Non-pigmented ciliary epithelial cell (primary cell): Measurements from ENCODE around the gene ZNF407.

Experiments
- DNase-seq: peaks from one replicate; pipeline ENCODE4 v3.0.0-alpha.2; 2010; ENCODE audit warnings: low read depth

Gene ZNF407

DNA sequence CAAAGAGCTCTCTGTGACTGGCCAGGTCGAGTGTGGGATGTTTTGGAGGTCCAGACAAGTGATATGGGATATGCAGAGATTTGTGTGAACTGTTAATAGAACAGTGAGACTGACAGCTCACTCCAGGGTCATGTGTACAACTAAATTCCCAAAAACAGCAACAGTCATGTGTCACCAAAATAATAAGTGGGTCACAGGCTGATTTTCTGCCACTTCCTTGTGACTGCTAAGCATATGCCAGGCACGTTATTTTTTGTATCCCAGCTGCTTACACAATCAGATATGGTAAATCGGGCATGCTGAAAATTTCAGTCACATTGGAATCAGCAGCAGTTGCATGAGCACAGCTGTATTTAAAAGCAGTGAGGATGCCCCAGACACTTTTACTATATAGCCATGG is 412.6 kb downstream of the ZNF407 start:
- no peak for DNase-seq

- DNase-seq: no peak
These were observed 413.0 kb downstream of the ZNF407 start for GRCh38 chr18:75010689-75011088.

GRCh38 chr18:75016025-75016717 is 418.5 kb downstream of the ZNF407 start:
- no peak for DNase-seq

DNA sequence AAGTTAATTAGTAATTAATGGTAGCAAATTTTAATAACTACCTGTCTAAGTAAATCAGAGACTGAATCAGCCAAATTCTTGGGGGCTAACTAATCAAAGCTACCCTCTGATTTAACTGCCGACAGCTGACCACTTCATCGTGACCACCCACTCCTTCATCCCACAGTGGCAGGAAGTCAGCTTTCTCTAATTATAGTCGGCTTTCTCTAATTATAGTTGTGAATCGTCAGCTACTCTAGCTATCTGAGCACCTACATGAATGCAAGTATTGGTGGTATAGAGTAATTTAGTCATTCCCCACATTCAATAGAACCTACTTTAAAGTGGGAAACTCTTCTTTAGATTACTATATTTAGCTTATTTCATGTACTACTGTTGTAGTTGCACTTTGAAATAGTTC is 425.8 kb downstream of the ZNF407 start:
- no peak for DNase-seq

GRCh38 chr18:75024871-75025270 is 427.2 kb downstream of the ZNF407 start:
- no peak for DNase-seq

- DNase-seq: no peak
These were observed 427.9 kb downstream of the ZNF407 start for GRCh38 chr18:75025573-75025972.

DNA sequence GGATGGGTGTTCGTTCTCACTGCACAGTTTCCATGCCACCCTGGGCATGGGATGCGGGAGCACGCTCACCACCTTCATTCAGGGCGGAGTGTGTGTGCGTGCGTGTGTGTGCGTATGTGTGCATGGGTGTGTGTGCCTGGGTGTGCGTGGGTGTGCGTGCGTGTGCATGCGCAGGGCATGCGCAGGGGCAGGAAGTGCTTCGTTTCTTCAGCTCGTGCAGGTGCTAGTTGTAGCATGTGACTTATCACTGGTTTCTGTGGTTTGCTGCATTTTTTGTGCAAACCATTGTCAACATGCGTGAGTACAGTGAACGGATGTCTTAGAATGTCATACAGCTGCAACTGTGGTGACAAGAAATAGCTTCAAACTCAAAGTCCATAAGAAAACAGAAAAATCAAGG is 431.8 kb downstream of the ZNF407 start:
- no peak for DNase-seq

- DNase-seq: no peak
These were observed 434.1 kb downstream of the ZNF407 start for GRCh38 chr18:75031717-75032317.

- DNase-seq: no peak
These were observed 435.8 kb downstream of the ZNF407 start for GRCh38 chr18:75033516-75033915.

DNA sequence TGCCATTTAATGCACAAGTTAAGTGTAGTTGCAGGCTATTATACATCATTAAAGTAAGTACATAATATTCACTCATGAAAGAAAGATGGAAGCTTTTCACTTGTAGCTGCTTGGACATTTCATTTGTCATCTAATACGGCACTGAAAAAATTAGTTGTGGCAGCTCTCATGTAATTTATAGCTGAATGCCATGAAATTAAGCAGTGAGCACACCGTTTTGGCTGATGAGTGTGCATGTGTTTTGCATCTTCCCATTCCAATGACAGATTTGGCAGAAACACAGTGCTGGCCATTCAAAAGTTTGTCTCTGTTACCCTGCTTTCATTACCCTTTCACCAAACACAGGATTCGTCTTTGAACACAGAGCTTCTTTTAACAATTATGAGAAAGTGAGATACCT is 437.3 kb downstream of the ZNF407 start:
- no peak for DNase-seq

DNA sequence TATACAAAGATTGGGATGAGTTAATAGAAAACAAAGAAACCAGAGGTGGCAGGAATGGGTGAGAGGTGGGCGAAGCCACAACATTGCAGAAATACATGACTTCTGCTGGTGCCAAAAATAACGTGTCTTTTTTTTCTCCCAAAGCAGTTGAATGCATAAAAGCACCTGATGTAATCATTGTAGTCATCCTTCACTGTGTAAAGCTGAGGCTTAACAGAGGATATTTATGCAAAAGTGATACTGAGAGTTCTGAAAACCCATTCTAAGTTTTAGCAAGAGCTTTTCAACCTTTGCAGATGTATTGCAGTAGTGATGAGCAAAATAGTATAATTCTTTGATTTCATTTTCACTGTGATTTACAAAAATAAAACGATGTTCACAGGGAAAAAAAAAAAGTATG is 438.3 kb downstream of the ZNF407 start:
- DNase-seq: no peak

- no peak for DNase-seq
These were observed 439.4 kb downstream of the ZNF407 start for GRCh38 chr18:75036917-75037688.

DNA sequence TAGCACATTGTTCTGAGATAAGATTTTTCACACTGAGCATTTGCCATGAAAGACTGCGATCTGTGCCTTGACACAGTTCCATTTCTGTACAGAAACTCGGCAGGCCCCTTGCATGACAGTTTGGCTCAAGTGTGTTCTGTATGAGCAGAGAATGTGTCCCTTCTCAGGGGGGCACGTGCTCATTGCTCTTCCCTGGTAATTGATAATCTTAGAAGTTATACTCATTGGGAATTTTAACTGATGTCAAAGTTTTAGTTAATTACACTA is 440.0 kb downstream of the ZNF407 start:
- DNase-seq: no peak

DNA sequence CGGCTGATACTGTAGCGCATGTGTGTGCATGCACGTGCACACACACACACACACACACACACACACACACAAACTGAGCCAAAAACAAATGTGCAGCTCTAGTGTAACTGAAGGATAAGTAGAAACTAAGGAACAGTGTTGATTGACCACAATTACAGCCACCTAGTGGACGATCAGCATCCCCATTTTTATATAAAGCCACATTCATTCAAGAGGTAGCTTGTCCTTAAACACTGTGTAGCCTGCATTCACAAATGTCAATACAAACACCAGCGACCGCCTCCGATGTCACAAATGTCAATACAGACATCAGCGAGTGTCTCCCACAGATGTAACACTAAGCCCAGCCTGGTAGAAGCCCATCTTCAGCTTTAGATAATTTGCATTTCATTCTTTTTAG is 443.9 kb downstream of the ZNF407 start:
- DNase-seq: no peak

DNA sequence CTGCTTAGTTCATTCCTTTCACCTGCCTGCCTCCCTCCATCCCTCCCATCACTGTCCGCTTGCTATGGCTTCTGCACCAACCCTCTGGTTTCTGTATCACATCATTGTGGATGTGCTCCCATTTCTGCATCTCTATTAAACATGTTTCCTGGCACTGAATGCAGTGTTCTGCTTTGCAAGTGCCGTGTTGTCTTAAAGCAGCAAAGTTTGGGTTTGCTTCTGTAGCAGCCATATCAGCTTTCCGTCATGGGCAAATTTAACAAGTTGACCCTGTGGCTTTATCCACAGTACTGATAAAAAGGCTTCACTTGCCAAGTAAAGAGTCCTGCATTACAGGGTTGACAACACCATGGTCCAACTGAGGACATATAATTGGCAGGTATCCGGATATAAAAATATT is 445.8 kb downstream of the ZNF407 start:
- DNase-seq: no peak

- no peak for DNase-seq
These were observed 446.6 kb downstream of the ZNF407 start for GRCh38 chr18:75044296-75044695.

GRCh38 chr18:75044791-75045190 is 447.1 kb downstream of the ZNF407 start:
- no peak for DNase-seq

- no peak for DNase-seq
These were observed 447.6 kb downstream of the ZNF407 start for GRCh38 chr18:75045272-75045671.

DNA sequence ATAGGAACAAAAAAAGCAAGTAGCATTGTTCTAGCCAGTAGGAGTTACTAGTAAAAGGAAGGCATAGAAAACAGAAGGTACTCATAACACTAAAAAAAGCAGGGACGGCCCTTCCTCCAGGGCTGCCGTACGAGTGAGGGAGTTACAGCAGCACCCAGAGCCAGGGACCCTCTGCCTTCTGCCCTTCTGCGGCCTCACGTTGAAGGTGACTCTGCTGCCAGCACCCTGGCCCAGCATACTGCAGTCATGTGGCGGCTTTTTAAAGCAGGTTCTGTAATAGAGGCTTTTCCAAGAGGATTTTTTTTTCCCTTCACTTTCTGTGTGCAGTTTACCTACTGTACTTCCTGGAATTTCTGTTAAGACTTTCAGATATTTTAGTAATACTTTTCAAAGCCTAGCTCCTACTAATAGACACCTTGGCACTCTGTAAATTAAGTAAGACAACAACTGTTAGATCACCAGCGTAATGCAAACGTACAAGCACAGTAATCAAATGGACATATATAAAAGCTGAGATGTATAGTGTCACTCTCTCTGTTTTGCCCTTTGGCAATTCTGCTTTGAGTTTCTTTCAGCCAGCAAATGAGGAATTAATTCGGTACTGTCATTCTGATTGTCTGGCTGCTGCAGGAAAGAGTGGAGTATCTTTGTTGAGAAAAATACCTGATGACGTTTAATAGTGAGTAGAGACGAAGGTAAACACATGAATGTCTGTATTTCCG is 449.7 kb downstream of the ZNF407 start:
- no peak for DNase-seq

DNA sequence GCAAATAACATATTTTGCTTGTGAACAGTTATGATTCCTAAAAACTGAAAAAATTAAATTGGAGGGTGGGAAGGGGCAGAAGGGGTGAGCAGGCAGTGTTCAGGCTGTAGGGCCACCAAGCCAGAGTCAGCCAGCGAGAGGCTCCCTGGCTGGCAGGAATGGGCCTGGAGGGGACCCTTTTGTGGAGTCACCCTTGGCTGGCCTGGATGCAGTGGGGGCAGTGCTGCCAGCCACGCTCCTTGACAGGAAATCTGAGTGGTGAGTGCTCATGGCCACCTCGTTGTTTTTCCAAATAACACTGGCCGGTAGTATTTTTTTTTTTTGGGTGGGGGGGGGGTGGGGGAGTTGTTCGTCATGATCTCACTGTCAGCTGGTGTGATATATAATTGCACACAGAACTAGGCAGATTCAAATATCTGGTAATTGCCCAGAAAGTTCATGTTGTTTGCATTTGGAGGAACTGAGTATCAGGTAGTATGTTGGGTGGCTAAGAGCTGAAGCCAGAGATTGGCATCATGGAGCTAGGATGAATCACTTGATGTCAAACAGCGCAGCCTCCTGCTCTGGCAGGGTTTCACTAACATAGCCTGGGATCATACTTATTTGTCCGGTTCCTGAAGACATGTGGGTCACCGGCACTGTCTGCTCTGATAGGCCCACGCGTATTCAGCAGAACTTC is 451.2 kb downstream of the ZNF407 start:
- no peak for DNase-seq

DNA sequence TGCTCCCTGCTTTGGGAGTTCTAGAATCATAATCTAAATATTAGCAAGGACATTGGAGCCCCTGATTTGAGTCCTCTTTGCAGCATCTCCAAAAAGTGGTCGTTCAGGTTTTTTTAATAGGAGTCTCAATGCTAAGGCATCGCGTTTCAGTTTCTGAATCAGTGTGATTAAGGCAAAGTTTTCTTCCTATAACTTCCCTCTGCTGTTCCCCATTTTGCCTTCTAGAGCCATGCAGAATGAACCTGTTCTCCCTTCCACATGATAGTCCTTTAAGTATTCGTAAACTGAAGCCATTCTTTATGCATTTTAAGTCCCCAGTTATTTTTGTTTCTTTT is 451.8 kb downstream of the ZNF407 start:
- no peak for DNase-seq

GRCh38 chr18:75051757-75052156 is 454.1 kb downstream of the ZNF407 start:
- no peak for DNase-seq

DNA sequence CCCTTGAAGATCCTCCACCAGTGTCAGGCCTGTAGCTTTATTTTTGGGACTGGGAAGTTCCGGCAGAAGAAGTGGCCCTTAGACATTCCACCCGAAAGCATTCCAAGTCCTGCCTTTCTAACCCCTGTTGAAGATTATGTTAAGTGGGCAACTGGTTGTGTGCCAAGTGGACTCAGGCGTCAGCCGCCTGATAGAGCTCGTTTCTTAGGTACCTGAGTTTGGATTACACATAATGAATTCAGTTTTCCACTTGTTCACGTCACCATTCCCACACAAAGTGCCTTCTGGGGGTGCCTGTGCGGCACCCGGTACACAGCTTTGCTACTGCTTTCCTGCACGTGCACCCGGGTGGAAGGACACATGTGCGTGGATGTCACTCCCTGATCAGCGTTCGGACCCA is 454.8 kb downstream of the ZNF407 start:
- DNase-seq: no peak
